Activated CD8-positive, alpha-beta T cell treated with anti-CD3 and anti-CD28 coated beads for 36 hours (primary cell): ENCODE measurements around the gene FSCN2. TPM values are rescaled to one million over a fixed set of nuclear protein-coding genes. Genes with fewer than 3 reads are reported as not detected.

Experiments
- ATAC-seq: fragments of 200-7000 bp; cut with Tn5 transposase; one replicate; pipeline ENCODE4 v1.10.0; 2021; ENCODE audit warnings: mild to moderate bottlenecking, moderate library complexity
- CTCF ChIA-PET: fragments of 350-600 bp; sonication (Branson Sonifier 250); formaldehyde crosslinking; loops from one replicate; lab custom pipeline; 2021; ENCODE audit warnings: antibody characterized with exemption; lab: Charles Lee
- POLR2A ChIA-PET: fragments of 350-600 bp; sonication (Branson Sonifier 250); formaldehyde crosslinking; loops from one replicate; lab custom pipeline; 2021; ENCODE audit warnings: antibody characterized with exemption; lab: Charles Lee
- DNase-seq: peaks from one replicate; pipeline ENCODE4 v3.0.0-alpha.2; 2020
- H3K27ac Mint-ChIP-seq: one replicate; pipeline ENCODE4 v1.8.0; 2021; ENCODE audit warnings: mild to moderate bottlenecking, mixed read lengths
- H3K27me3 Mint-ChIP-seq: one replicate; pipeline ENCODE4 v1.8.0; 2021; ENCODE audit warnings: mixed read lengths
- H3K36me3 Mint-ChIP-seq: one replicate; pipeline ENCODE4 v1.8.0; 2021; ENCODE audit warnings: low read depth, mixed read lengths
- H3K4me1 Mint-ChIP-seq: one replicate; pipeline ENCODE4 v1.8.0; 2021; ENCODE audit warnings: low read depth, mixed read lengths
- H3K4me3 Mint-ChIP-seq: one replicate; pipeline ENCODE4 v1.8.0; 2021; ENCODE audit warnings: mild to moderate bottlenecking, moderate library complexity, mixed read lengths
- H3K9me3 Mint-ChIP-seq: one replicate; pipeline ENCODE4 v1.8.0; 2021; ENCODE audit warnings: mixed read lengths
- intact Hi-C: fragments of 100-400 bp; cut with micrococcal nuclease; formaldehyde crosslinking; loops from one replicate; pipeline ENCODE4 v1.10.0; 2022
- total RNA-seq, 2 experiments: library from RNA; stranded (reverse); gene quantifications; one replicate each; pipeline ENCODE4 v1.2.3, GENCODE V29; 2021
- TF ChIP-seq, protein P1 (sequence below): fragments of 200-600 bp; IDR thresholded peaks from one replicate; pipeline ENCODE4 v1.8.0; 2022; ENCODE audit warnings: antibody characterized with exemption, mild to moderate bottlenecking

Gene FSCN2
- total RNA-seq, 2 experiments from 2014 or later, result 0.32 TPM; not detected in 1

DNA sequence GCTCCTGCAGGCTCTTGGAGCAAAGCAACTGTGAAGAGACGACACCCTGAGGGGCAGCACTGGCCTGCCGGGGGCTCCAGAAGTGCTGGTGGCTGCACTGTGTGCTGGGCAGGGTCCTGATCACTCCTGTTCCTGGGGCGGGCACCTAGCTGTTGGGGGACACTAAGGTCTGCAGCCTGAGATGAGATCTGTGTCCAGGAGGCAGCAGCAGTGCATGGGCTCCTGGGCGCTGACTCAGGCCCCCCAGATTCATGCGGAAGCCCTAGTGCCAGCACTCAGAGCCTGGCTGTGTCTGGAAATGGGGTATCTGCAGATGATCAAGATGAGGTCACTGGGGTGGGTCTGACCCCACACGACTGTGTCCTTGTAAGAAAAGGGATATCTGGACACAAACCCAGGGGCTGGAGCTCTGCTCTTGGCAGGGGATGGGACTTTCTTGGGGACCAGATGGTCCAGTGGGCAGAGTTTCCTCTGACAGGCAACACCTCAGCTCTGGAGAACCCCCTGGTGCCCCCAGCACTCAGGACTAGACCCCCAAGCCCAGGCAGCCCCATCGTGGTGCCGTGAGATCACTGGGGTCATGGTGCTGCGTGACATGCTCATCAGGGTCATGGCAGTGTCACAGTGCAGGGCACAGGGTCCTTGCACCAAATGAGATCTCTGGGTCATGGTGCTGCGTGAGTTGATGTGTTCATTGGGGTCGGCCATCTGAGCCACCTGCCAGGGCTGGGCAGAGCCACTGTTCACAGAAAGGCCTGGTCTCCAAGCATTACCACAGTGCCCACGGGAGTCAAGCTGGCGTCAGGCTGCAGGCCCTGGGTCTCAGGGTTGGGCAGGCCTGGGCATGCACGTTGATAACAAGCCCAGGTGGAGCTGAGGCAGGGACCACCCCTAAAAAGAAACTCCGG is 14.5 kb downstream of the FSCN2 start:
- TF ChIP-seq, protein P1, sequence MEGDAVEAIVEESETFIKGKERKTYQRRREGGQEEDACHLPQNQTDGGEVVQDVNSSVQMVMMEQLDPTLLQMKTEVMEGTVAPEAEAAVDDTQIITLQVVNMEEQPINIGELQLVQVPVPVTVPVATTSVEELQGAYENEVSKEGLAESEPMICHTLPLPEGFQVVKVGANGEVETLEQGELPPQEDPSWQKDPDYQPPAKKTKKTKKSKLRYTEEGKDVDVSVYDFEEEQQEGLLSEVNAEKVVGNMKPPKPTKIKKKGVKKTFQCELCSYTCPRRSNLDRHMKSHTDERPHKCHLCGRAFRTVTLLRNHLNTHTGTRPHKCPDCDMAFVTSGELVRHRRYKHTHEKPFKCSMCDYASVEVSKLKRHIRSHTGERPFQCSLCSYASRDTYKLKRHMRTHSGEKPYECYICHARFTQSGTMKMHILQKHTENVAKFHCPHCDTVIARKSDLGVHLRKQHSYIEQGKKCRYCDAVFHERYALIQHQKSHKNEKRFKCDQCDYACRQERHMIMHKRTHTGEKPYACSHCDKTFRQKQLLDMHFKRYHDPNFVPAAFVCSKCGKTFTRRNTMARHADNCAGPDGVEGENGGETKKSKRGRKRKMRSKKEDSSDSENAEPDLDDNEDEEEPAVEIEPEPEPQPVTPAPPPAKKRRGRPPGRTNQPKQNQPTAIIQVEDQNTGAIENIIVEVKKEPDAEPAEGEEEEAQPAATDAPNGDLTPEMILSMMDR, result no peak
- Mint-ChIP-seq H3K4me3 (no peak overlapping the region), H3K4me1 (no peaks in the 10 kb centered on the region), H3K36me3 (peaks cover 7% of the 10 kb centered on the region), H3K9me3 (no peaks in the 10 kb centered on the region), H3K27ac (no peak overlapping the region), H3K27me3 (peaks cover 4% of the 10 kb centered on the region)
- ChIA-PET POLR2A (interaction anchor here (0.9 to 1.6 kb wide), 5 partner anchors 9 to 162 kb away, joined by 3 to 9 read pairs (median 3); partner anchors contain the start of gene FAAP100), CTCF (interaction anchor here (1.1 kb wide), 1 partner anchor 58 kb away, joined by 3 read pairs; no protein-coding TSS in a partner anchor)
- ATAC-seq (no peak), DNase-seq (no peak)
- intact Hi-C loops, result no loop called here

DNA sequence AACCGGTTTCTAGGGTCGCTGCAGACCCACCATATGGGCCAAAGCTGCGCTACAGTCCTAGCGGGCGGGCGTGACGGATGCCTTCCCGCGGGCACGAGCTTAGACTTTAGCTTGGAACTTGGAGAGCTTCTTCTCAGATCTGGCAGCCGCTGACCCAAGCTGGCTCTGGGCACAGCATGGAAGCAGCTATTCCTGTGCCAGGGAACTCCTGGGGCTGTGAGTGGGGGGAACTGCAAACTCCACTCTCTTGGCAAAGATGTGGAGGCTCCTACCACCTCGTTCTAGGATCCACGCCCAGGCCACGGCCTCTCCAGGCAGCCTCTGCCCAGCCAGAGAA is 15.1 kb downstream of the FSCN2 start:
- Mint-ChIP-seq H3K27me3 (no peaks in the 10 kb centered on the region), H3K9me3 (no peaks in the 10 kb centered on the region), H3K4me1 (no peaks in the 10 kb centered on the region), H3K27ac (no peak overlapping the region), H3K4me3 (no peak overlapping the region), H3K36me3 (peaks cover 9% of the 10 kb centered on the region)
- TF ChIP-seq, protein P1, result no peak
- ChIA-PET CTCF (interaction anchor here (1.0 kb wide), 1 partner anchor 34 kb away, joined by 3 read pairs; no protein-coding TSS in a partner anchor), POLR2A (interaction anchor here (0.9 to 1.6 kb wide), 5 partner anchors 9 to 163 kb away, joined by 3 to 9 read pairs (median 3); partner anchors contain the start of gene FAAP100)
- intact Hi-C loops, result no loop called here
- no peak for ATAC-seq
- DNase-seq, result no peak

DNA sequence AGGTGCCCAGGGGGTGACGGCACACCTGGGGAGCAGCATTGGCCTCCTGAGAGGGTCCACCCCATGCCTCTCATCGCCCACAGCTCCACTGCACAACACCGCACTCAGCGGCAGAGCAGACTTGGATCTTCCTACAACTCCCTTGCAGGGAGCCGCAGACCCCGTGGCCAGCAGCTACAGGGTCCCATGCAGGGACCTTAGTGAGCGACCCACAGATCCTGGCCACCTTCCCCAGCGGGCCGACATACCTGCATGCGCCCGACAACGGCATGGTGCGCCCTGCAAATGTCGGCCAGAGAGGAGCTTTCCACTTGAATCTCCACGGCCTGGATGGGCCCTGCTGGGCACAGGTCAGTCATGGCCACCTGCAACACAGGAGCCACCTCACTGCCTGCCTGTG is 15.6 kb downstream of the FSCN2 start:
- no peaks in the 10 kb centered on the region for H3K27me3 Mint-ChIP-seq
- peaks cover 9% of the 10 kb centered on the region for H3K36me3 Mint-ChIP-seq
- no peak for ATAC-seq

DNA sequence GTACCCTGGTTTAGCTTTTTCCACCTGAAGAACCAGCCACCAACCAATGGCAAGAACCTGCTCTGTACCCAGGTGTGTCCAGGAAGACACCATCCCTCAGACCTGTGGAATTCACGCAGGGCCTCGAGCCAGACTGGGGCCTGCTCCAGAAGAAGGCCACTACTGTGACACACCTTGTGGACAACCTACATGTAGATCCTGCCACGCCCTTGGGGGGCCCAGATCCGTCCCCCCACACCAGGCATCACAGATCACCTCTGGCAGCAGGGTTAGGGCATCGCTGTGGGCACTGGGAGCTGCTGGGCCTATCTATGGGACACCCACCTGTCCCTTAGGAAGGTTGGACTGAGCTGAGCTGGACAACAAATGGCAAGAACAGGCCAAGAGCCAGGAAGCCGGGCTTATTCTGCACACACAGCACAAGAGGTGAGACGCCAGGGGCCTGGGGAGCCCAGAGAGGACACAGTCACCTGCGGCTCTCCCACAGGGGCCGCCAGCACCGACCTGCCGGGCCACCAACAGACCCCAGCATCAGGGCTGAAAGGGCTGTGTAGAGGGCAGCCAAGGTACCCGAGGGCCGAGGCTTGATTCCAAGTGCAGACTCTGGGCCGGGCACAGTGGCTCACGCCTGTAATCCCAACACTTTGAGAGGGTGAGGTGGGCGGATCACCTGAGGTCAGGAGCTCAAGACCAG is 16.3 kb downstream of the FSCN2 start:
- DNase-seq (no peak), ATAC-seq (no peak)
- Mint-ChIP-seq H3K4me1 (peaks cover 3% of the 10 kb centered on the region), H3K36me3 (peaks cover 10% of the 10 kb centered on the region), H3K27ac (no peak overlapping the region), H3K27me3 (no peaks in the 10 kb centered on the region), H3K4me3 (no peak overlapping the region), H3K9me3 (no peaks in the 10 kb centered on the region)
- intact Hi-C loops, result no loop called here
- ChIA-PET CTCF (interaction anchor here (1.0 kb wide), 1 partner anchor 36 kb away, joined by 3 read pairs; no protein-coding TSS in a partner anchor), POLR2A (interaction anchor here (1.3 kb wide), 1 partner anchor 36 kb away, joined by 3 read pairs; no protein-coding TSS in a partner anchor)
- TF ChIP-seq, protein P1, result no peak

More for the DNA sequence above, 15.6 kb downstream of the FSCN2 start:
- no peak for DNase-seq
- CTCF ChIA-PET, result interaction anchor here (1.0 kb wide), 1 partner anchor 35 kb away, joined by 3 read pairs; no protein-coding TSS in a partner anchor
- Mint-ChIP-seq H3K4me1 (no peaks in the 10 kb centered on the region), H3K27ac (no peak overlapping the region), H3K9me3 (no peaks in the 10 kb centered on the region), H3K4me3 (no peak overlapping the region)
- TF ChIP-seq, protein P1, result no peak
- intact Hi-C loops, result no loop called here
- POLR2A ChIA-PET, result interaction anchor here (0.9 to 1.6 kb wide), 5 partner anchors 8 to 163 kb away, joined by 3 to 9 read pairs (median 3); partner anchors contain the start of gene FAAP100
